AG09309 (cell line): ENCODE data around the gene ZNF394.
A peak's percentile ranks its signal among the peaks of the same experiment; 100 is the strongest.

Source experiments
- DNase-seq: peaks from one replicate; pipeline ENCODE4 v3.0.0-alpha.2; 2010; ENCODE audit warnings: low read depth
- H3K4me3 ChIP-seq: 2 replicates; pipeline ENCODE4 v1.5.1; 2011; ENCODE audit warnings: mild to moderate bottlenecking, low read depth, low read length, moderate library complexity; ENCODE audit not compliant: control insufficient read depth
- CTCF ChIP-seq: IDR thresholded peaks from 2 replicates; pipeline ENCODE4 v1.5.1; 2011; ENCODE audit warnings: mild to moderate bottlenecking, low read depth, low read length, inconsistent platforms; ENCODE audit not compliant: insufficient read depth, control insufficient read depth; ENCODE audit errors: missing control alignments

ZNF394 gene

GRCh38 chr7:99478464-99479440 lies 21.3 kb downstream of the ZNF394 start:
- TF ChIP-seq CTCF, result no peak
- no peak overlapping the region for H3K4me3 ChIP-seq
- no peak for DNase-seq

GRCh38 chr7:99476107-99476506 lies 24.0 kb downstream of the ZNF394 start:
- TF ChIP-seq CTCF, result no peak
- no peak overlapping the region for H3K4me3 ChIP-seq
- no peak for DNase-seq

GRCh38 chr7:99473315-99473596 lies 26.8 kb downstream of the ZNF394 start:
- peak; percentile 17 for DNase-seq
- TF ChIP-seq CTCF, result no peak
- peak overlapping the region; percentile 94 for H3K4me3 ChIP-seq

GRCh38 chr7:99472561-99473314 lies 27.3 kb downstream of the ZNF394 start, which contains the start of gene ZNF789:
Gene ZNF789, plus strand, starts transcription at chr7:99472890. Its CDS starts 3,567 bp downstream, at chr7:99476457.
- H3K4me3 ChIP-seq, result peak within 1 kb of the TSS; percentile 94
- no peak for TF ChIP-seq CTCF
- peak; percentile 72 for DNase-seq

GRCh38 chr7:99469381-99470065 lies 30.6 kb downstream of the ZNF394 start:
- DNase-seq, result no peak
- no peak overlapping the region for H3K4me3 ChIP-seq
- TF ChIP-seq CTCF, result no peak

GRCh38 chr7:99468336-99468918 lies 31.7 kb downstream of the ZNF394 start:
- no peak overlapping the region for H3K4me3 ChIP-seq
- DNase-seq, result no peak

More at GRCh38 chr7:99468336-99468918, 31.7 kb downstream of the ZNF394 start:
- TF ChIP-seq CTCF, result no peak
